Astrocyte (in vitro differentiated cells and primary cell): ENCODE measurements around the gene LIN7B. TPM values are rescaled to one million over a fixed set of nuclear protein-coding genes. Genes with fewer than 3 reads are reported as not detected.

ENCODE experiments used
- DNase-seq: peaks from one replicate; pipeline ENCODE4 v3.0.0-alpha.2; 2010; ENCODE audit warnings: low read depth
- FAIRE-seq: peaks from 2 replicates; lab custom pipeline; 2011; peaks lifted over from hg19 to GRCh38; lab: Jason Lieb, UNC
- H2AFZ ChIP-seq: 2 replicates; pipeline ENCODE4 v1.6.0; 2012; ENCODE audit warnings: low read depth, low read length, inconsistent platforms
- H3K27ac ChIP-seq: 2 replicates; pipeline ENCODE4 v1.5.1; 2011; ENCODE audit warnings: low read depth, low read length, inconsistent platforms
- H3K27me3 ChIP-seq: 2 replicates; pipeline ENCODE4 v1.6.0; 2011; ENCODE audit warnings: low read length, inconsistent platforms; ENCODE audit not compliant: insufficient read depth
- H3K36me3 ChIP-seq: 2 replicates; pipeline ENCODE4 v1.5.1; 2011; ENCODE audit warnings: low read length, inconsistent platforms; ENCODE audit not compliant: insufficient read depth
- H3K4me1 ChIP-seq: 2 replicates; pipeline ENCODE4 v1.5.1; 2011; ENCODE audit warnings: low read length, inconsistent platforms; ENCODE audit not compliant: insufficient read depth
- H3K4me2 ChIP-seq: 2 replicates; pipeline ENCODE4 v1.6.0; 2012; ENCODE audit warnings: low read length, inconsistent platforms
- H3K4me3 ChIP-seq: 2 replicates; pipeline ENCODE4 v1.5.1; 2011; ENCODE audit warnings: low read depth, mild to moderate bottlenecking, low read length, inconsistent platforms; ENCODE audit not compliant: insufficient read depth
- H3K79me2 ChIP-seq: 2 replicates; pipeline ENCODE4 v1.6.0; 2012; ENCODE audit warnings: mild to moderate bottlenecking, low read length, inconsistent platforms; ENCODE audit not compliant: insufficient read depth
- H3K9ac ChIP-seq: 2 replicates; pipeline ENCODE4 v1.6.0; 2012; ENCODE audit warnings: mild to moderate bottlenecking, low read length, inconsistent platforms
- H3K9me3 ChIP-seq: 2 replicates; pipeline ENCODE4 v1.5.1; 2012; ENCODE audit warnings: low read depth, mild to moderate bottlenecking, low read length, inconsistent platforms; ENCODE audit not compliant: insufficient read depth
- H4K20me1 ChIP-seq: 2 replicates; pipeline ENCODE4 v1.6.0; 2012; ENCODE audit warnings: low read length, inconsistent platforms; ENCODE audit not compliant: insufficient read depth
- H3K27ac Mint-ChIP-seq: one replicate; pipeline ENCODE4 v1.8.0; 2021; ENCODE audit warnings: mild to moderate bottlenecking, mixed read lengths; ENCODE audit not compliant: unreplicated experiment
- H3K27me3 Mint-ChIP-seq: one replicate; pipeline ENCODE4 v1.8.0; 2021; ENCODE audit warnings: low read depth, mixed read lengths; ENCODE audit not compliant: unreplicated experiment
- H3K36me3 Mint-ChIP-seq: one replicate; pipeline ENCODE4 v1.8.0; 2021; ENCODE audit warnings: low read depth, mixed read lengths; ENCODE audit not compliant: unreplicated experiment
- H3K4me1 Mint-ChIP-seq: one replicate; pipeline ENCODE4 v1.8.0; 2021; ENCODE audit warnings: low read depth, mixed read lengths; ENCODE audit not compliant: unreplicated experiment
- H3K4me3 Mint-ChIP-seq: one replicate; pipeline ENCODE4 v1.8.0; 2021; ENCODE audit warnings: mild to moderate bottlenecking, moderate library complexity, mixed read lengths; ENCODE audit not compliant: unreplicated experiment
- H3K9me3 Mint-ChIP-seq: one replicate; pipeline ENCODE4 v1.8.0; 2021; ENCODE audit warnings: mild to moderate bottlenecking, mixed read lengths; ENCODE audit not compliant: unreplicated experiment
- CTCF ChIP-seq: IDR thresholded peaks from 2 replicates; pipeline ENCODE4 v1.5.1; 2011; ENCODE audit warnings: low read depth, mild to moderate bottlenecking, inconsistent platforms, low read length, moderate library complexity; ENCODE audit not compliant: insufficient read depth
- EZH2 ChIP-seq: IDR thresholded peaks from 2 replicates; pipeline ENCODE4 v1.6.1; 2012; ENCODE audit warnings: mild to moderate bottlenecking, low read length, inconsistent platforms; ENCODE audit not compliant: insufficient read depth
- total RNA-seq: library from RNA; stranded (reverse); gene quantifications from 2 replicates; pipeline ENCODE4 v1.2.1, GENCODE V29; 2021

LIN7B gene
- total RNA-seq, 1 donor from 2014 or later = 8.9 TPM

- H2AFZ ChIP-seq = no peak overlapping the region
- Mint-ChIP-seq H3K36me3 (peaks cover 25% of the 10 kb centered on the region), H3K9me3 (peaks cover 5% of the 10 kb centered on the region), H3K4me1 (peaks cover 5% of the 10 kb centered on the region), H3K27me3 (no peaks in the 10 kb centered on the region), H3K27ac (no peak overlapping the region), H3K4me3 (no peak overlapping the region)
- no peaks in the 10 kb centered on the region for H4K20me1 ChIP-seq
- H3K4me1 ChIP-seq = peaks cover 4% of the 10 kb centered on the region
- no peak for FAIRE-seq
- TF ChIP-seq CTCF (no peak), EZH2 (no peak)
- no peaks in the 10 kb centered on the region for H3K27me3 ChIP-seq
- no peaks in the 10 kb centered on the region for H3K9me3 ChIP-seq
- no peak overlapping the region for H3K9ac ChIP-seq
- H3K79me2 ChIP-seq = no peaks in the 10 kb centered on the region
- no peak for DNase-seq
- no peak overlapping the region for H3K27ac ChIP-seq
- H3K36me3 ChIP-seq = no peaks in the 10 kb centered on the region
- no peak overlapping the region for H3K4me3 ChIP-seq
- no peak overlapping the region for H3K4me2 ChIP-seq
Observed at GRCh38 chr19:49130325-49130724, 16.2 kb downstream of the LIN7B start.

GRCh38 chr19:49132974-49133609 lies 18.9 kb downstream of the LIN7B start:
- Histone ChIP-seq H2AFZ (no peak overlapping the region), H3K9me3 (no peaks in the 10 kb centered on the region), H3K4me2 (peak overlapping the region; percentile 59), H3K9ac (no peak overlapping the region), H3K27ac (no peak overlapping the region), H3K27me3 (no peaks in the 10 kb centered on the region), H3K4me3 (no peak overlapping the region), H3K79me2 (no peaks in the 10 kb centered on the region), H3K4me1 (no peaks in the 10 kb centered on the region), H4K20me1 (no peaks in the 10 kb centered on the region), H3K36me3 (no peaks in the 10 kb centered on the region)
- Mint-ChIP-seq H3K9me3 (peaks cover 5% of the 10 kb centered on the region), H3K4me1 (peaks cover 7% of the 10 kb centered on the region), H3K27ac (no peak overlapping the region), H3K4me3 (no peak overlapping the region), H3K36me3 (peaks cover 42% of the 10 kb centered on the region), H3K27me3 (peaks cover 3% of the 10 kb centered on the region)
- no peak for FAIRE-seq
- no peak for DNase-seq
- TF ChIP-seq EZH2 = no peak
- TF ChIP-seq CTCF = no peak
